Tibial artery (tissue), 4 donors: ENCODE measurements around the gene SNAI1.

Experiments
- DNase-seq, 2 donors: peaks; one replicate each; pipeline ENCODE4 v3.0.0-alpha.2; 2019
- H3K27ac ChIP-seq, 2 donors: fragments of 200-600 bp; sonication (generic) in 1 of 2; 1 replicate in 1 of 2; 2 replicates in 1 of 2; pipeline ENCODE4 v1.5.1; 2018 to 2019; ENCODE audit warnings: mild to moderate bottlenecking in 1 of 2
- H3K27me3 ChIP-seq, 2 donors: fragments of 200-600 bp; sonication (generic) in 1 of 2; one replicate each; pipeline versions ENCODE4 v1.5.1 to v1.6.0; 2016 to 2019
- H3K36me3 ChIP-seq, 3 donors: fragments of 200-600 bp; sonication (generic) in 2 of 3; one replicate each; pipeline ENCODE4 v1.5.1; 2016 to 2019; ENCODE audit warnings: mild to moderate bottlenecking in 2 of 3
- H3K4me1 ChIP-seq, 4 donors: fragments of 200-600 bp; sonication (generic) in 2 of 4; 1 replicate in 3 of 4; 2 replicates in 1 of 4; pipeline ENCODE4 v1.5.1; 2016 to 2019
- H3K4me3 ChIP-seq, 2 donors: fragments of 200-600 bp; sonication (generic) in 1 of 2; 1 replicate in 1 of 2; 2 replicates in 1 of 2; pipeline ENCODE4 v1.5.1; 2018 to 2019; ENCODE audit warnings: mild to moderate bottlenecking in 2 of 2
- H3K9me3 ChIP-seq, 3 donors: fragments of 200-600 bp; sonication (generic) in 1 of 3; one replicate each; pipeline ENCODE4 v1.5.1; 2016 to 2019
- CTCF ChIP-seq, 2 experiments: fragments of 200-600 bp in 1 of 2; fragments of 450-650 bp in 1 of 2; IDR thresholded peaks; one replicate each; pipeline ENCODE4 v1.5.1; 2017 to 2019; ENCODE audit warnings: antibody characterized with exemption in 2 of 2, mild to moderate bottlenecking in 1 of 2, moderate library complexity in 1 of 2
- intact Hi-C: fragments of 100-400 bp; cut with DNase I; formaldehyde crosslinking; loops from one replicate; pipeline ENCODE4 v1.15.0; 2023; ENCODE audit warnings: low total_unique reads

Gene SNAI1

GRCh38 chr20:50037123-50037522 lies 54.3 kb downstream of the SNAI1 start:
- intact Hi-C loops: no loop called here
- H3K36me3 ChIP-seq: no peaks in the 10 kb centered on the region

GRCh38 chr20:50037575-50037974 lies 54.8 kb downstream of the SNAI1 start:
- Histone ChIP-seq H3K27ac (no peak overlapping the region), H3K36me3 (no peaks in the 10 kb centered on the region), H3K4me1 (peaks cover 0 to 29% (median 18%) of the 10 kb centered on the region in 4 donors), H3K4me3 (no peak overlapping the region), H3K9me3 (no peaks in the 10 kb centered on the region), H3K27me3 (no peaks in the 10 kb centered on the region)
- no peak for TF ChIP-seq CTCF (IDR thresholded peaks at IDR 0.05)
- intact Hi-C loops: no loop called here
- DNase-seq: no peak

More at GRCh38 chr20:50037123-50037522, 54.3 kb downstream of the SNAI1 start:
- Histone ChIP-seq H3K4me3 (no peak overlapping the region), H3K9me3 (no peaks in the 10 kb centered on the region), H3K27ac (no peak overlapping the region), H3K4me1 (peaks cover 0 to 29% (median 18%) of the 10 kb centered on the region in 4 donors), H3K27me3 (no peaks in the 10 kb centered on the region)
- DNase-seq: no peak
- no peak for TF ChIP-seq CTCF (IDR thresholded peaks at IDR 0.05)

GRCh38 chr20:50038169-50038568 lies 55.4 kb downstream of the SNAI1 start:
- intact Hi-C loops: no loop called here
- no peak for TF ChIP-seq CTCF (IDR thresholded peaks at IDR 0.05)

More at GRCh38 chr20:50038169-50038568, 55.4 kb downstream of the SNAI1 start:
- no peaks in the 10 kb centered on the region for H3K36me3 ChIP-seq
- no peaks in the 10 kb centered on the region for H3K27me3 ChIP-seq
- no peak overlapping the region for H3K4me3 ChIP-seq
- no peaks in the 10 kb centered on the region for H3K9me3 ChIP-seq
- no peak for DNase-seq
- no peak overlapping the region for H3K27ac ChIP-seq
- peaks cover 0 to 27% (median 17%) of the 10 kb centered on the region in 4 donors for H3K4me1 ChIP-seq
